ENCODE results near the gene MACROD1.

MACROD1 gene

GRCh38 chr11:64201543-64201942 lies 35.6 kb upstream of the MACROD1 start:
- no peak for TF ChIP-seq CTCF (conservative IDR thresholded peaks at IDR 0.05; ENCODE audit: low read length)
- H3K4me3 ChIP-seq (ENCODE audit: low read length), result no peak overlapping the region
- DNase-seq (ENCODE audit: low read depth), result no peak

GRCh38 chr11:64198511-64198910 lies 32.6 kb upstream of the MACROD1 start:
- no peak overlapping the region for H3K4me3 ChIP-seq (ENCODE audit: low read length)
- no peak for TF ChIP-seq CTCF (conservative IDR thresholded peaks at IDR 0.05; ENCODE audit: low read length)
- DNase-seq (ENCODE audit: low read depth), result no peak

GRCh38 chr11:64196626-64197025 lies 30.7 kb upstream of the MACROD1 start:
- DNase-seq (ENCODE audit: low read depth), result no peak
- TF ChIP-seq CTCF (conservative IDR thresholded peaks at IDR 0.05; ENCODE audit: low read length), result no peak
- no peak overlapping the region for H3K4me3 ChIP-seq (ENCODE audit: low read length)

GRCh38 chr11:64192434-64192833 lies 26.5 kb upstream of the MACROD1 start:
- no peak for TF ChIP-seq CTCF (conservative IDR thresholded peaks at IDR 0.05; ENCODE audit: low read length)
- H3K4me3 ChIP-seq (ENCODE audit: low read length), result no peak overlapping the region

GRCh38 chr11:64186492-64187165 lies 20.7 kb upstream of the MACROD1 start:
- H3K4me3 ChIP-seq (ENCODE audit: low read length), result no peak overlapping the region
- no peak for DNase-seq (ENCODE audit: low read depth)
- TF ChIP-seq CTCF (conservative IDR thresholded peaks at IDR 0.05; ENCODE audit: low read length), result no peak

More at GRCh38 chr11:64192434-64192833, 26.5 kb upstream of the MACROD1 start:
- DNase-seq (ENCODE audit: low read depth), result no peak

- peak; percentile 100 for DNase-seq (ENCODE audit: low read depth)
- peak; percentile 55 for TF ChIP-seq CTCF (conservative IDR thresholded peaks at IDR 0.05; ENCODE audit: low read length)
- H3K4me3 ChIP-seq (ENCODE audit: low read length), result peak within 1 kb of the TSS; percentile 80
Observed at GRCh38 chr11:64185693-64186491, 20.0 kb upstream of the MACROD1 start, which contains the start of gene STIP1. TSS of gene STIP1 (plus strand) at chr11:64186171. CDS start at chr11:64186262, 91 bp downstream.
